Activated CD4-positive, alpha-beta T cell treated with anti-CD3 and anti-CD28 coated beads, Interleukin-2, amount 50 U/mL, for 16 hours (primary cell): Measurements from ENCODE around the gene SPESP1.

Experiments
- DNase-seq: peaks from one replicate; pipeline ENCODE4 v3.0.0-alpha.2; 2020

SPESP1 gene

GRCh38 chr15:68993276-68993675, 63.0 kb downstream of the SPESP1 start:
- DNase-seq: no peak

GRCh38 chr15:68994149-68994548, 63.8 kb downstream of the SPESP1 start:
- no peak for DNase-seq

DNA sequence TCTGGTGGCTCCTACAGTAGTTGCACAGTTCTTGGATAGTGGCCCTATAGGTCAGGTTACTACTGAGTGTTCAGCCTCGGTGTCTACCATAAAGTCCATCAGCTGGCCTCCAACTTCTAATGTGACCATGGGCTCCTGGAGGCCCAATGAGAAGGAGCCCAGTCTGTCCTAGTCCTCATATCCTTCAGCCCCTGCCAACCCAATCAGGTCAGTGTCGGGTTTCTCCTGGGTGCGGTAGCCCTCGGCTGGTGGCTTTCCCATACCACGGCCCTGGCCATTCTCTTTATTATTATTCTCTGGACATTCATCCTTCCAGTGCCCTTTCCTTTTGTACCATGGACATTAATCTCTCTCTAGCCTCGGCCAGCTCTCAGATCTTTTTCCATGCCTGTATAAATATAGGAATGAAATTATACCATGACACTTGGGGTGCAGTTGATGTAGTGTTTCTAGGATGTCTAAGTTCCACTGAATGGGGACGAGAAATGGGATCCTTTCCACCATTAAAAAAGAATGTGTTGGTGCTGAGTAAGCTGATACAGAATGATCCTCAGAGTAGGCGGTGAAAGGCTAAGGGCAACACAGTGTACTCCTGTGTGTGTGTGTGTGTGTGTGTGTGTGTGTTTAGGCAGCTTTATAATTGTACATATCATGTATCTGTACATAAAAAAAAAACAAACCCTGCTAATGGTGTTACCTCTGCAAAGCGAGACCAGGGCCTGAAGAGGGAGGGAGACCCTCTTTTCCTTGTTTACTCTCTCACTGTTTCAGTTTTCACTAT, 64.8 kb downstream of the SPESP1 start:
- no peak for DNase-seq
